Measurements from ENCODE around the gene ARID3A. TPM values are rescaled to one million over a fixed set of nuclear protein-coding genes. Genes with fewer than 3 reads are reported as not detected.
A peak's percentile ranks its signal among the peaks of the same experiment; 100 is the strongest.

The ARID3A gene
- total and polyA plus RNA-seq, 2 of the 13 experiments (the other 11 are each of a cell fraction or from before 2014, with no cell fraction given) = 71.3 to 77.9 TPM

DNA sequence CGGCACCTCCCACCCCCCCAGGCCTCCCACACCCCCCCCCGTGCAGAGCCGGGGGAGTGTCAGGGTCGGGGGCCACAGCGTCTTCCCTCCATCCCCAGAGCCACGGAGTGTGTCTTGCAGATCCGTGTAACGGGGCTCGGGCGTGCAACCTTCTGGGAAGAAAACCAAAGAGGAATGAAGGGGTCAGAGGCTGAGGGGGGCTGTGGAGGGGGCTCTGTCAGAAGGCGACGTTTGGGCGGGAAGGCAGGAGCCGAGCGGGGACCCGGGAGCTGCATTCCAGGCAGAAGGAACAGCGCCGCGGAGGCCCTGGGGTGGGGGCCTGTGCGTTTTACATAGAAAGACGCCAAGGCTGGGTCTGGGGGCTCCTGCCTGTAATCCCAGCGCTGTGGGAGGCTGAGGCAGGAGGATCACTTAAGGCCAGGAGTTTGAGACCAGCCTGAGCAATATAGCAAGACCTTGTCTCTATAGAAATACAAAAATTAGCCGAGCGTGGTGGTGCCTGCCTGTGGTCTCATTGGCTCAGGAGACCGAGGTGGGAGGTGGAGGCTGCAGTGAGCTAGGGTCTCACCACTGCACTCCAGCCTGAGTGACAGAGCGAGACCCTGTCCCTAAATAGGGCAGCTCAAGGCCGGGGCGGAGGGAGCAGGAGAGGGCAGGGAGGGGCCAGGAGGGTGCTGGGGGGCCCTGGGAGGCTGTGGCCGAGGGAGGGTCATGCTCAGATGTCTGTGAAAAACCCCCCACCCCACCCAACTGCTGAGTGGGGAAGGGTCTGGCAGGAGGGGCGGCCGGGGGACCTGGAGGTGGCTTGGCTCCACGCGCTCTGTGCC, 27.8 kb downstream of the ARID3A start (continued):
- TF ChIP-seq ZNF816 (CRISPR knock-in tag; IDR thresholded peaks at IDR 0.05; ENCODE audit: borderline replicate concordance) = no peak
- TF ChIP-seq ARNT (IDR thresholded peaks at IDR 0.05) = no peak
- TF ChIP-seq, protein P1, sequence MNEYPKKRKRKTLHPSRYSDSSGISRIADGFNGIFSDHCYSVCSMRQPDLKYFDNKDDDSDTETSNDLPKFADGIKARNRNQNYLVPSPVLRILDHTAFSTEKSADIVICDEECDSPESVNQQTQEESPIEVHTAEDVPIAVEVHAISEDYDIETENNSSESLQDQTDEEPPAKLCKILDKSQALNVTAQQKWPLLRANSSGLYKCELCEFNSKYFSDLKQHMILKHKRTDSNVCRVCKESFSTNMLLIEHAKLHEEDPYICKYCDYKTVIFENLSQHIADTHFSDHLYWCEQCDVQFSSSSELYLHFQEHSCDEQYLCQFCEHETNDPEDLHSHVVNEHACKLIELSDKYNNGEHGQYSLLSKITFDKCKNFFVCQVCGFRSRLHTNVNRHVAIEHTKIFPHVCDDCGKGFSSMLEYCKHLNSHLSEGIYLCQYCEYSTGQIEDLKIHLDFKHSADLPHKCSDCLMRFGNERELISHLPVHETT (CRISPR knock-in tag; conservative IDR thresholded peaks at IDR 0.05) = no peak
- TF ChIP-seq JARID2 (CRISPR knock-in tag; IDR thresholded peaks at IDR 0.05; ENCODE audit: insufficient replicate concordance) = no peak
- no peak for TF ChIP-seq ZFAT (CRISPR knock-in tag; conservative IDR thresholded peaks at IDR 0.05)
- TF ChIP-seq THAP9 (CRISPR knock-in tag; IDR thresholded peaks at IDR 0.05; ENCODE audit: borderline replicate concordance) = no peak
- no peak for TF ChIP-seq ZBTB7B (CRISPR knock-in tag; IDR thresholded peaks at IDR 0.05)
- 0 out of 2 replicates have a peak, but pooled peaks have one; percentile 8 for TF ChIP-seq TERF1 (CRISPR knock-in tag; IDR thresholded peaks at IDR 0.05)
- TF ChIP-seq ZNF720 (CRISPR knock-in tag; IDR thresholded peaks at IDR 0.05) = no peak
- TF ChIP-seq NCOA1 (CRISPR knock-in tag; IDR thresholded peaks at IDR 0.05) = no peak
- peak; percentile 11; the same call in 1 of the 2 replicates for TF ChIP-seq ZBTB38 (CRISPR knock-in tag; IDR thresholded peaks at IDR 0.05)
- TF ChIP-seq PCBP1 (IDR thresholded peaks at IDR 0.05; ENCODE audit: borderline replicate concordance, low read depth, low read length) = peak; percentile 21; the same call in 1 of the 2 replicates
- TF ChIP-seq, protein P2, sequence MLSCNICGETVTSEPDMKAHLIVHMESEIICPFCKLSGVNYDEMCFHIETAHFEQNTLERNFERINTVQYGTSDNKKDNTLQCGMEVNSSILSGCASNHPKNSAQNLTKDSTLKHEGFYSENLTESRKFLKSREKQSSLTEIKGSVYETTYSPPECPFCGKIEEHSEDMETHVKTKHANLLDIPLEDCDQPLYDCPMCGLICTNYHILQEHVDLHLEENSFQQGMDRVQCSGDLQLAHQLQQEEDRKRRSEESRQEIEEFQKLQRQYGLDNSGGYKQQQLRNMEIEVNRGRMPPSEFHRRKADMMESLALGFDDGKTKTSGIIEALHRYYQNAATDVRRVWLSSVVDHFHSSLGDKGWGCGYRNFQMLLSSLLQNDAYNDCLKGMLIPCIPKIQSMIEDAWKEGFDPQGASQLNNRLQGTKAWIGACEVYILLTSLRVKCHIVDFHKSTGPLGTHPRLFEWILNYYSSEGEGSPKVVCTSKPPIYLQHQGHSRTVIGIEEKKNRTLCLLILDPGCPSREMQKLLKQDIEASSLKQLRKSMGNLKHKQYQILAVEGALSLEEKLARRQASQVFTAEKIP (CRISPR knock-in tag; IDR thresholded peaks at IDR 0.05; ENCODE audit: borderline replicate concordance) = no peak
- no peak for TF ChIP-seq ZSCAN9 (CRISPR knock-in tag; IDR thresholded peaks at IDR 0.05; ENCODE audit: borderline replicate concordance)
- no peak for TF ChIP-seq ZNF879 (CRISPR knock-in tag; IDR thresholded peaks at IDR 0.05)
- TF ChIP-seq, protein P3, sequence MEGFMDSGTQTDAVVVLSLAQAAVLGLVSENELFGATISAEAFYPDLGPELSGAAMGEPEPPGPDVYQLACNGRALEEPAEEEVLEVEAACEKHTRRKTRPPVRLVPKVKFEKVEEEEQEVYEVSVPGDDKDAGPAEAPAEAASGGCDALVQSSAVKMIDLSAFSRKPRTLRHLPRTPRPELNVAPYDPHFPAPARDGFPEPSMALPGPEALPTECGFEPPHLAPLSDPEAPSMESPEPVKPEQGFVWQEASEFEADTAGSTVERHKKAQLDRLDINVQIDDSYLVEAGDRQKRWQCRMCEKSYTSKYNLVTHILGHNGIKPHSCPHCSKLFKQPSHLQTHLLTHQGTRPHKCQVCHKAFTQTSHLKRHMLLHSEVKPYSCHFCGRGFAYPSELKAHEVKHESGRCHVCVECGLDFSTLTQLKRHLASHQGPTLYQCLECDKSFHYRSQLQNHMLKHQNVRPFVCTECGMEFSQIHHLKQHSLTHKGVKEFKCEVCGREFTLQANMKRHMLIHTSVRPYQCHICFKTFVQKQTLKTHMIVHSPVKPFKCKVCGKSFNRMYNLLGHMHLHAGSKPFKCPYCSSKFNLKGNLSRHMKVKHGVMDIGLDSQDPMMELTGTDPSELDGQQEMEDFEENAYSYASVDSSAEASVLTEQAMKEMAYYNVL (CRISPR knock-in tag; IDR thresholded peaks at IDR 0.05; ENCODE audit: borderline replicate concordance) = 0 out of 2 replicates have a peak, but pooled peaks have one; percentile 4
- TF ChIP-seq NFKBIZ (CRISPR knock-in tag; IDR thresholded peaks at IDR 0.05) = no peak
- TF ChIP-seq NFIB (CRISPR knock-in tag; IDR thresholded peaks at IDR 0.05; ENCODE audit: borderline replicate concordance) = no peak
- TF ChIP-seq TARDBP (CRISPR knock-in tag; IDR thresholded peaks at IDR 0.05) = 0 out of 2 replicates have a peak, but pooled peaks have one; percentile 26
- no peak for TF ChIP-seq SALL1 (CRISPR knock-in tag; IDR thresholded peaks at IDR 0.05)
- no peak for TF ChIP-seq KAT8 (CRISPR knock-in tag; IDR thresholded peaks at IDR 0.05)

Data from HepG2 (cell line).